HepG2 (cell line): Measurements from ENCODE around the gene DNAJB2. TPM values are rescaled to one million over a fixed set of nuclear protein-coding genes. Genes with fewer than 3 reads are reported as not detected.
A peak's percentile ranks its signal among the peaks of the same experiment; 100 is the strongest.

Source experiments
- AGO2 ChIP-seq: fragments of 200-400 bp; formaldehyde crosslinking; optimal IDR thresholded peaks from 2 replicates; pipeline ENCODE3; 2017; ENCODE audit warnings: mild to moderate bottlenecking, low read depth, low read length, moderate library complexity
- BHLHE40 ChIP-seq: IDR thresholded peaks from 2 replicates; pipeline ENCODE4 v1.6.1; 2011; ENCODE audit warnings: low read length, improper control_type of control experiment
- EZH2 ChIP-seq: conservative IDR thresholded peaks from 2 replicates; pipeline ENCODE4 v1.6.1; 2012; ENCODE audit warnings: mild to moderate bottlenecking, low read depth, low read length, moderate library complexity
- FOXA1 ChIP-seq, 2 experiments: fragments of 450-650 bp in 1 of 2; sonication (generic) in 1 of 2; formaldehyde crosslinking in 1 of 2; IDR thresholded peaks; 2 replicates each; pipeline versions ENCODE4 v1.4.0 to v1.6.1; 2016 to 2020; ENCODE audit warnings: missing genetic modification reagents in 1 of 2
- GABPA ChIP-seq, 2 experiments: IDR thresholded peaks; 2 replicates each; pipeline ENCODE4 v1.6.1; 2011 to 2016; ENCODE audit warnings: low read depth in 2 of 2, low read length in 1 of 2, missing biosample characterization in 1 of 2, missing genetic modification characterization in 1 of 2
- HNF4G ChIP-seq, 2 experiments: sonication (generic) in 1 of 2; formaldehyde crosslinking in 1 of 2; IDR thresholded peaks; 2 replicates each; pipeline versions ENCODE4 v1.4.0 to v1.6.1; 2011 to 2020; ENCODE audit warnings: borderline replicate concordance in 2 of 2, low read depth in 2 of 2, mild to moderate bottlenecking in 2 of 2, low read length in 1 of 2, missing genetic modification reagents in 1 of 2, moderate library complexity in 1 of 2
- HOXA7 ChIP-seq: sonication (generic); formaldehyde crosslinking; IDR thresholded peaks from 2 replicates; pipeline ENCODE4 v1.8.1; 2022; ENCODE audit warnings: mild to moderate bottlenecking, missing genetic modification reagents, moderate library complexity
- JUN ChIP-seq: sonication (generic); formaldehyde crosslinking; IDR thresholded peaks from 2 replicates; pipeline ENCODE4 v1.4.0; 2020; ENCODE audit warnings: mild to moderate bottlenecking, missing genetic modification reagents
- KDM6A ChIP-seq: IDR thresholded peaks from 2 replicates; pipeline ENCODE4 v1.6.1; 2016; ENCODE audit warnings: low read depth
- MED1 ChIP-seq: sonication (generic); formaldehyde crosslinking; IDR thresholded peaks from 2 replicates; pipeline ENCODE4 v1.4.0; 2020; ENCODE audit warnings: missing genetic modification reagents
- MEF2D ChIP-seq: sonication (generic); formaldehyde crosslinking; IDR thresholded peaks from 2 replicates; pipeline ENCODE4 v1.5.1; 2020; ENCODE audit warnings: mild to moderate bottlenecking, missing genetic modification reagents
- NR2F2 ChIP-seq: IDR thresholded peaks from 2 replicates; pipeline ENCODE4 v1.6.1; 2012; ENCODE audit warnings: low read depth, inconsistent platforms, borderline replicate concordance
- RARA ChIP-seq: IDR thresholded peaks from 2 replicates; pipeline ENCODE4 v1.6.1; 2016; ENCODE audit warnings: missing genetic modification reagents, missing compliant biosample characterization
- RORA ChIP-seq: sonication (generic); formaldehyde crosslinking; IDR thresholded peaks from 2 replicates; pipeline ENCODE4 v1.5.0; 2020; ENCODE audit warnings: mild to moderate bottlenecking, missing genetic modification reagents, moderate library complexity
- SNAPC2 ChIP-seq: sonication (generic); formaldehyde crosslinking; IDR thresholded peaks from 2 replicates; pipeline ENCODE4 v1.8.1; 2022; ENCODE audit warnings: mild to moderate bottlenecking, missing genetic modification reagents
- SSRP1 ChIP-seq: IDR thresholded peaks from 2 replicates; pipeline ENCODE4 v1.6.1; 2016; ENCODE audit warnings: control low read depth
- TAF15 ChIP-seq: fragments of 200-400 bp; formaldehyde crosslinking; IDR thresholded peaks from one replicate; pipeline ENCODE4 v1.6.1; 2018; ENCODE audit warnings: mild to moderate bottlenecking, low read depth, low read length; ENCODE audit not compliant: poor library complexity, severe bottlenecking
- THAP11 ChIP-seq: IDR thresholded peaks from 2 replicates; pipeline ENCODE4 v1.6.1; 2016; ENCODE audit warnings: missing biosample characterization, missing genetic modification reagents
- THYN1 ChIP-seq: sonication (generic); formaldehyde crosslinking; IDR thresholded peaks from 2 replicates; pipeline ENCODE4 v1.8.1; 2023; ENCODE audit warnings: low read depth, mild to moderate bottlenecking, moderate library complexity, missing genetic modification reagents, borderline replicate concordance
- U2AF2 ChIP-seq: fragments of 200-400 bp; formaldehyde crosslinking; IDR thresholded peaks from 2 replicates; pipeline ENCODE4 v1.6.1; 2017; ENCODE audit warnings: low read depth, mild to moderate bottlenecking, low read length
- ZFYVE20 ChIP-seq: sonication (generic); formaldehyde crosslinking; IDR thresholded peaks from 2 replicates; pipeline ENCODE4 v1.8.0; 2023; ENCODE audit warnings: low read depth, mild to moderate bottlenecking, moderate library complexity, missing genetic modification reagents, borderline replicate concordance
- ZNF263 ChIP-seq: sonication (generic); formaldehyde crosslinking; IDR thresholded peaks from 2 replicates; pipeline ENCODE4 v1.4.0; 2020; ENCODE audit warnings: missing genetic modification reagents
- ZNF530 ChIP-seq: sonication (generic); formaldehyde crosslinking; IDR thresholded peaks from 2 replicates; pipeline ENCODE4 v1.5.0; 2020; ENCODE audit warnings: low read depth, mild to moderate bottlenecking, missing genetic modification reagents
- ZNF564 ChIP-seq: sonication (generic); formaldehyde crosslinking; IDR thresholded peaks from 2 replicates; pipeline ENCODE4 v1.8.1; 2023; ENCODE audit warnings: mild to moderate bottlenecking, missing genetic modification reagents
- ZNF572 ChIP-seq: sonication (generic); formaldehyde crosslinking; IDR thresholded peaks from 2 replicates; pipeline ENCODE4 v1.5.1; 2020; ENCODE audit warnings: mild to moderate bottlenecking, missing genetic modification reagents
- ZNF576 ChIP-seq: sonication (generic); formaldehyde crosslinking; IDR thresholded peaks from 2 replicates; pipeline ENCODE4 v1.4.0; 2020; ENCODE audit warnings: mild to moderate bottlenecking, missing genetic modification reagents
- ZNF577 ChIP-seq: sonication (generic); formaldehyde crosslinking; IDR thresholded peaks from 2 replicates; pipeline ENCODE4 v1.4.0; 2020; ENCODE audit warnings: mild to moderate bottlenecking, low read depth, missing genetic modification reagents, borderline replicate concordance
- ZNF619 ChIP-seq: sonication (generic); formaldehyde crosslinking; IDR thresholded peaks from 2 replicates; pipeline ENCODE4 v1.4.0; 2020; ENCODE audit warnings: mild to moderate bottlenecking, missing genetic modification reagents
- ZNF639 ChIP-seq: conservative IDR thresholded peaks from 2 replicates; pipeline ENCODE4 v1.6.1; 2018; ENCODE audit warnings: missing genetic modification reagents
- ZNF737 ChIP-seq: sonication (generic); formaldehyde crosslinking; IDR thresholded peaks from 2 replicates; pipeline ENCODE4 v1.5.0; 2020; ENCODE audit warnings: missing genetic modification reagents, mild to moderate bottlenecking, borderline replicate concordance
- ZNF761 ChIP-seq: sonication (generic); formaldehyde crosslinking; conservative IDR thresholded peaks from 2 replicates; pipeline ENCODE4 v1.4.0; 2020; ENCODE audit warnings: mild to moderate bottlenecking, missing genetic modification reagents
- polyA plus RNA-seq, 8 experiments: library from polyadenylated mRNA; depleted of rRNA in 3 of 8; stranded (reverse) in 7 of 8; unstranded in 1 of 8; fragments of >200 nt; fragmentation: Illumina TruSeq in 4 of 8; extraction: Trizol in 4 of 8; gene quantifications; 2 replicates each; pipeline versions ENCODE4 v1.2.1 to v1.2.3, GENCODE V29; 2011 to 2016; ENCODE audit warnings: low read depth in 4 of 8, missing spikeins in 1 of 8, mixed read lengths in 1 of 8; ENCODE audit not compliant: insufficient read depth in 1 of 8
- total RNA-seq, 5 experiments: library from RNA; depleted of rRNA; stranded (reverse); fragments of >200 nt; fragmentation: Illumina TruSeq; extraction: Trizol; gene quantifications; 2 replicates each; pipeline ENCODE4 v1.2.3, GENCODE V29; 2016; ENCODE audit warnings: low read depth in 1 of 5

Gene DNAJB2
- total and polyA plus RNA-seq, 2 of the 13 experiments (the other 11 are each of a cell fraction or from before 2014, with no cell fraction given), result 21.3 to 31.1 TPM

- TF ChIP-seq ZNF639, result no peak
- no peak for TF ChIP-seq ZNF564
- TF ChIP-seq JUN, result no peak
- 0 out of 2 replicates have a peak, but pooled peaks have one; percentile 30 for TF ChIP-seq MEF2D
- TF ChIP-seq BHLHE40, result no peak
- TF ChIP-seq HNF4G (IDR thresholded peaks at IDR 0.05; ENCODE audit: borderline replicate concordance, low read depth, low read length), result no peak
- TF ChIP-seq HNF4G (CRISPR knock-in tag; IDR thresholded peaks at IDR 0.05; ENCODE audit: borderline replicate concordance, low read depth), result no peak
- peak; percentile 53; the same call in 1 of the 2 replicates for TF ChIP-seq MED1
- no peak for TF ChIP-seq FOXA1 (IDR thresholded peaks at IDR 0.05)
- TF ChIP-seq FOXA1 (CRISPR knock-in tag; IDR thresholded peaks at IDR 0.05), result no peak
- TF ChIP-seq SSRP1 (CRISPR knock-in tag), result no peak
- no peak for TF ChIP-seq ZNF737 (CRISPR knock-in tag)
- peak; percentile 12 for TF ChIP-seq AGO2
- TF ChIP-seq TAF15, result peak; percentile 65
- TF ChIP-seq ZNF530 (CRISPR knock-in tag), result no peak
- TF ChIP-seq GABPA (IDR thresholded peaks at IDR 0.05; ENCODE audit: low read depth, low read length), result no peak
- TF ChIP-seq GABPA (CRISPR knock-in tag; IDR thresholded peaks at IDR 0.05; ENCODE audit: low read depth), result no peak
- no peak for TF ChIP-seq ZNF619 (CRISPR knock-in tag)
- TF ChIP-seq HOXA7, result no peak
- TF ChIP-seq ZFYVE20, result no peak
- no peak for TF ChIP-seq EZH2
- TF ChIP-seq ZNF576, result no peak
- no peak for TF ChIP-seq RARA (CRISPR knock-in tag)
- no peak for TF ChIP-seq ZNF263 (CRISPR knock-in tag)
- no peak for TF ChIP-seq KDM6A (CRISPR knock-in tag)
- TF ChIP-seq ZNF761 (CRISPR knock-in tag), result 0 out of 2 replicates have a peak, but pooled peaks have one; percentile 59
- no peak for TF ChIP-seq U2AF2
- TF ChIP-seq SNAPC2 (CRISPR knock-in tag), result peak; percentile 38; the same call in 1 of the 2 replicates
- no peak for TF ChIP-seq NR2F2
- TF ChIP-seq THYN1, result no peak
- 0 out of 2 replicates have a peak, but pooled peaks have one; percentile 36 for TF ChIP-seq ZNF572 (CRISPR knock-in tag)
- TF ChIP-seq THAP11 (CRISPR knock-in tag), result no peak
- TF ChIP-seq ZNF577 (CRISPR knock-in tag), result no peak
- TF ChIP-seq RORA (CRISPR knock-in tag), result no peak
Observed at GRCh38 chr2:219253753-219254589, 25.2 kb upstream of the DNAJB2 start, which contains the start of gene TUBA4A (continued).
